CD4-positive, alpha-beta T cell treated with Interleukin-10 for 1 hour (primary cell): ENCODE data around the gene GGTLC1.
"Not testable (repeated sequence)": the region's sequence is repeated elsewhere in the genome, so short reads cannot be mapped to it uniquely, and the experiment has no call there.

ENCODE experiments used
- DNase-seq: peaks from one replicate; pipeline ENCODE4 v3.0.0-alpha.2; 2020

GGTLC1 gene

DNA sequence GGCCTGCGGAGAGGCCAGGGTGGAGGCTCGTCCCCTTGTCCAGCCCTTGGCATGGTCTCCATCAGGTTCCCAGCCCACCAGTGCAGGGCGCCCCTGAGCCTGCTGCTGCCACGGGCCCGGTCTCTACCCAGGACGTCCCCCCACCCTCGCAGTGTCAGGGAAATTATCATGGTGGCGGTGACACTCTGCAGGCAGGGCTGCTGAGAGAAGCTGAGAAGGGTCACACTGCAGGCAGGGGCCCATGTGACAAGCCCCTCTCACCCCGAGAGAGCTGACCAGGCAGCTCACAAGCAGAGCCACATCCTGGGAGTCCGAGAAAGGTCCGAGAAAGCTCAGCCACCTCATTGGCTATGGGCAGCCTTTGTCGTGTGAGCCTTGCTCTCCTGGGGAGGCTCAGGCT lies 4.9 kb upstream of the GGTLC1 start:
- DNase-seq = not testable (repeated sequence)

- DNase-seq = not testable (repeated sequence)
These were observed 1.7 kb upstream of the GGTLC1 start for GRCh38 chr20:23990296-23990695.

GRCh38 chr20:23988966-23989365 lies 387 bp upstream of the GGTLC1 start:
- DNase-seq = not testable (repeated sequence)

GRCh38 chr20:23986716-23987115 lies 1.9 kb downstream of the GGTLC1 start:
- not testable (repeated sequence) for DNase-seq

DNA sequence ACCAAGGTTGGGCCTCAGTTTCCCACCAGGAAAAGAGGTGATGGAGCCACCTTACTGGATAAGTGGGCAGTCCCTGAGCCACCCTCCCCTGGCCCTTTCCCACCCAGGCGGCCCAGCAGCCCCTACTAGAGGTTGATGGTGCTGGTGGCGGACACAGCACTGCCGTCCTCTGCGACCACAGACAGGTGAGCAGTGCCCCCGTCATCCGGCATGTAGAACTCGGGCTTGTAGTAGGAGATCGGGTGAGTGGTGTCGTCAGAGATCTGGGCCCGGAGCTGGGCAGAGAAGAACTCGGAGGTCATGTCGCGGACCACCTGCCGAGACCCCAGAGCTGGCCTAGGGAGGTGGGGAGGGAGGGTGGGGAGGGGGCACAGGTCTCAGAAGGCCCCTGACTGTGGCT lies 2.3 kb downstream of the GGTLC1 start:
- DNase-seq = not testable (repeated sequence)

- not testable (repeated sequence) for DNase-seq
These were observed 2.8 kb downstream of the GGTLC1 start for GRCh38 chr20:23985790-23986225.

- not testable (repeated sequence) for DNase-seq
These were observed 3.4 kb downstream of the GGTLC1 start for GRCh38 chr20:23985066-23985789.

DNA sequence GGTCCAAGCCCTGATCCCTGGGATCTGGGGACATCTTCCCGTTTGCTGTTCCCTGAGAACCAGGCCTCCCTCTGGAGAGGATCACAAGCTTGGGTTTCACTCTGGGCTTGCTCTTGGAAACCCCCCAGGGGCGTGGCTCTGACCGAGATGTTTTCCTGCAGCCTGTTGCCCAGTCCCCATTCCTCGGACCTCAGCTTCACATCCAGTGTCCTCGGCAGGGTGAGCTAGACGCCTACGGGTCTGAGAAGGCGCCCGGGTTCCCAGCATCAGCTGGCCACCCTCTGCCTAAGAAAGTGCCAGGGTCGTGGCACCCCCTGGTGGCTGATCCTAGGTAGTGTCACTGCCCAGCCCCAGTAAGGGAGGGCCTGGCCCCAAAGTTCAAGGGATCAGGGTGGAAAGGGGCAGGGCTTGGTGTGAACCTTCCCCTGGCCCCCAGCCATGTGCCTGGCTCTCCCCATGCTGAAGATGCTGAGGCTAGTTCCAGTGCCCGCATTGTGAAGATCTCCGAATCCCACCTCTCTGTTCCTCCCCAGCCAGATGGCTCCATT lies 4.0 kb downstream of the GGTLC1 start:
- DNase-seq = not testable (repeated sequence)

DNA sequence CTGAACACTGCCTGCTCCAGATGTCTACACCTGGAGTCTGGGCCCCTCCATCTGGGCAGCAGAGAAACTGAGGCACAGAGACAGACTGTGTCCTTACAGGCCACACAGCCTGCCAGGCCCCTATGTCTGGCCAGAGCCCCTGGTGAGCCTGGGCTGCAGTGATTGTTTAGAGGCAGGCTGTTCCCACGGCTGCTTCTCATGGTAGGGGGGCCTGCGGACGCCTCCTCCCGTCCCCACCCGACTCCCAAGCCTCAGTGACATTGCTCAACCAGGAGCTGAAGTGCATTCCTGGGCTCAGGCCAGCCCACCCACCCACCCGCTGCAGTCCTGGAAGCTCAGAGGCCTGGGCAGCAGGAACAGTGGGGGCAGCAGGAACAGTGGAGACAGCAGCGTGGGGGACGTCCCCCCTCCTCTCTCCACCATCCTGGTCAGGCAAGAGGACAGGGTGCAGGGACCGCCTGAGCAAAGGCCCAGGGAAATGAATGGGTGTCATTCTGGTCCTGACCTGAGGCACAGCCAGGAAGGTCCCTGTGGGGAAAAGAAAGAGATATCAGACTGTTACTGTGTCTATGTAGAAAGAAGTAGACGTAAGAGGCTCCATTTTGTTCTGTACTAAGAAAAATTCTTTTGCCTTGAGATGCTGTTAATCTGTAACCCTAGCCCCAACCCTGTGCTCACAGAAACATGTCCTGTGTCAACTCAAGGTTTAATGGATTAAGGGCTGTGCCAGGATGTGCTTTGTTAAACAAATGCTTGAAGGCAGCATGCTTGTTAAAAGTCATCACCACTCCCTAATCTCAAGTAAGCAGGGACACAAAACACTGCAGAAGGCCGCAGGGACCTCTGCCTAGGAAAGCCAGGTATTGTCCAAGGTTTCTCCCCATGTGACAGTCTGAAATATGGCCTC lies 6.2 kb downstream of the GGTLC1 start:
- DNase-seq = not testable (repeated sequence)

DNA sequence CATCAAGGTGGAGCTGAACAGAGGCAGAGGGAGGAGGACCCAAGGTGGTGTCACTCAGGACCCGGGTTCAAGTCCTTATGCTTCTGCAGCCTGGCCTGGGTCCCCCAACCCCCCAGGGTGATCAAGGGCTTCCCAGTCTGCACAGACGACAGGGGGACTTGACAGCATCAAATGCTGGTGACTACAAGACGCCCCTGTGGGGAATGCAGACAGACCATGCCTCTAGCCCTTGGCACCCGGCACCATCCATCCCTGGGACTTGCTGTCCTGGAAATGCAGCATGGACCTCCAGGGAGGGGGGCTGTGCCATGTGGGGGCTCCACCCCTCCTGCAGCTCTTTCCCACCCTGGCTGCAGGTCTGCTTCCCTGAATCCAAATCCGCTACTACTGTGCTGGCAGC lies 7.1 kb downstream of the GGTLC1 start:
- not testable (repeated sequence) for DNase-seq

GRCh38 chr20:23981014-23981413 lies 7.6 kb downstream of the GGTLC1 start:
- not testable (repeated sequence) for DNase-seq

GRCh38 chr20:23979899-23980811 lies 8.4 kb downstream of the GGTLC1 start:
- DNase-seq = not testable (repeated sequence)

- DNase-seq = not testable (repeated sequence)
These were observed 9.2 kb downstream of the GGTLC1 start for GRCh38 chr20:23979380-23979779.

GRCh38 chr20:23978457-23978856 lies 10.1 kb downstream of the GGTLC1 start:
- not testable (repeated sequence) for DNase-seq

DNA sequence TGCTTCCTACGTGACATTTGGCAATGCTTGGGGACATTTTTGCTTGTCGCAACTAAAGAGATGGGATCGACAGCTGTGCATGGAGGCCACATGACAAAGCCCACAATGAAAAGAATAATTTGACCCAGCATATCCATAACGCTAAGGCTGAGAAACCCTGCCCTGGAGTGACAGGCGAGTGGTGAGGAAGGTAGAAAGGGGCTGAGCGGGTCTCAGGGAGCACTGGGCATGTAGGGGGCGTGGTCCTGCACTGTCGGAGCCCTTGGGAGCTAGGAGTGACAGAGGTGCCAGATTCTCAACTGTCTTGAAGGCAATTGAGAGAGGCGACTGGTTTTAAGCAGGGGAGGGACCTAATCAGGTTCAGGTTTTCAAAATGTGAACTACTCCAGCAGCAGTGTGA lies 13.6 kb downstream of the GGTLC1 start:
- no peak for DNase-seq

DNA sequence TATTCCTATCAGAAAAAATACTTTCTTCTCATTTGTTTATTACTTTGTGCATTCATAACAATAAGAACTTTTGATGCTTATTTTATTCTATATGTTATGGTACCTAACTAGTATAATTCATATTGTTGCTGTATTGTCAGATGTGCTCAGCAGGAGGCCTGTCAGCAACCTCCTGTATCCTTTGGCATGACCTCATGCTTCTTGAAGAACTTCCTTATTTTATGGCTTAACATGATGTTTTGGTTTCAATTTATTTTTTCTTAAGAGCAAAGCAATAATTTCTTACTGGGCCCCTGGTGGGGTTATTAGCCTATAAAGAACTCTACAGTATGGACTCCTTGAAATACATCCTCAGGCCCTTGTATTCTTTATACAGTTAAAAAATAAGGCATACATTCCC lies 17.3 kb downstream of the GGTLC1 start:
- no peak for DNase-seq

GRCh38 chr20:23970049-23970448 lies 18.5 kb downstream of the GGTLC1 start:
- DNase-seq = no peak

DNA sequence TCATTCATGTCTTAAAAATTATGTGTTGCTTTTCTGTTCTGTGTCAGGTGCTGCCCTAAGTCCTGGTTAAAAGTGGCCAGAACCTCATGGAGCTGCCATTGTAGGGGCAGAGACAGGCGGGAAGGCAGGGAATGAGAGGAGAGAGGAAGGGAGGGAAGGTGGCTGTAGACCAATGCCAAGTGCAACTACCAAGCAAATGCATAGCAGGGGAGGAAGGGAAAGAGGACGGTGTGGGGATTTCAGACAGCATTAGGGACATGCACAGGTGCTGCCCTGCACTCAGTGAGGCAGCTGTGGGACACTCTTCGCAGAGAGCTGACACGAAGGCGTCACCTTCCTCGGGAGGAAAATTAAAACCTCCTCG lies 21.0 kb downstream of the GGTLC1 start:
- no peak for DNase-seq

- DNase-seq = no peak
These were observed 21.5 kb downstream of the GGTLC1 start for GRCh38 chr20:23966927-23967615.

- DNase-seq = no peak
These were observed 22.3 kb downstream of the GGTLC1 start for GRCh38 chr20:23966298-23966697.

GRCh38 chr20:23963941-23964340 lies 24.6 kb downstream of the GGTLC1 start:
- DNase-seq = no peak

- DNase-seq = no peak
These were observed 26.3 kb downstream of the GGTLC1 start for GRCh38 chr20:23962272-23962671.
